Hematopoietic multipotent progenitor cell treated with erythropoietin and hydrocortisone succinate and interleukin-3 and kit ligand, for 4 days (in vitro differentiated cells): Measurements from ENCODE around the gene LRRC3B.

Experiments
- DNase-seq: peaks from one replicate; pipeline ENCODE4 v3.0.0-alpha.2; 2015

The LRRC3B gene

DNA sequence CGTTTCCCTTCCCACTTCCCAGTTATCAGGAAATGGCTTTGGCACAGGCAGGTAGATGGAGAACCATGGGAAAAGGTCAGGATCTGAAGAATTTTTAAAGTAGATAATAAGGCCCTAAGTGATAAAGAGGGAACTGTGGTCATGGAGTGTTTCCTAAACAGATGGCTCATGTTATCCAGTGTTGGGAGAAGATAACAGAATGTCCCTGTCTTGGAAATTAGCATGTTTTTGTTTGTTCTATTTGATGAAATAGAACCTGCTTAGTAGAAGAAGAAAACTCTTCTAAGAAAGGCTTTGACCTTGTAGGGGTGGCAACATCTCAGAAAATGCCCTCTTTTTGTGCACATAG lies 8.8 kb downstream of the LRRC3B start:
- DNase-seq = no peak

DNA sequence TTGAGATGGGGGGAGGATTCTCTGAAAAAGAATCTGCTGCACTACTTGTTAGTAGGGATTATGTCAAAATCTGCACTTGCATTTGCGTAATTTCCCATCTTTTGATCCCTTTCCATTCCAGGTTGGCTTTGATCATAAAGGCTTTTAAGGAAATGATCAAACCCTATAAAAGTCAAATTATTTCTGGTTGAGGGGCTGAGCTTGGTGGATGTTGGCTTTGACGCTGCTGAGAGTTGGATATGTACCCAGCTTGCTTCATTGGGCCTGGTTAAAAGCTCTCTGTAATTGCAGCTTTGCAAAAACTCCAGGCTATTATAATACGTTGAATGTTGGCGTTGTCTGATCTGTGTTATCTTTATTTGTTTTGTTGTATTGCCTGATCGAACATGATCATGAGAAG lies 12.0 kb downstream of the LRRC3B start:
- no peak for DNase-seq

DNA sequence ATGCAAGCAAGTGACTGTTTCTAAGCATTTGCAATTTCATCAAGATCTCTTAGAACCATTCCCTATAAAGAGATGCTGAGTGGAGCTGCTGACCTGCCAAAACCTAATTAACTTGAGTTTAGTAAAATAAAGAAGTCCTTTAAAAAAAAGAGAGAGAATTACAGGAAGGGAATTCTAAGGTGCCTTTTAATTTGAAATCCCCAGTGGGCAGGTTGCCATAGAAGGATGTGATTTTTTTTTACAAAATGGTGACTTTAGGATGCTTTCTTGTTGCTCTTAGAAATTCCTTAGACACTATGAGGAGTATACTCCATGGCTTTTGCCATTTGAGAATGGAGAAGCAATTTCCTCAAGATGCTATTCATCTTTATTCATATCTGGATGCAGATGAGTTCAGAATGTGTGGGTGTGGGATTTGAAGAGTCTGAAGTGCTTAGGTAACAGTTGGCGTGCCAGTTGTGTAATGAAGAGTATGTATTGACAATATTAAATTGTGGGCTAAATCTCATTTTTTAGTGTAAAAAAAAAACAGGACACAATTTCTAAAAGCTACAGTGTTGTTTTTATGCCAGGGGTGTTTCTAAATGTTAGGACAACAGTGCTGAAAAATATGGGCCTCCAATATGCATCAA lies 13.6 kb downstream of the LRRC3B start:
- DNase-seq = no peak

DNA sequence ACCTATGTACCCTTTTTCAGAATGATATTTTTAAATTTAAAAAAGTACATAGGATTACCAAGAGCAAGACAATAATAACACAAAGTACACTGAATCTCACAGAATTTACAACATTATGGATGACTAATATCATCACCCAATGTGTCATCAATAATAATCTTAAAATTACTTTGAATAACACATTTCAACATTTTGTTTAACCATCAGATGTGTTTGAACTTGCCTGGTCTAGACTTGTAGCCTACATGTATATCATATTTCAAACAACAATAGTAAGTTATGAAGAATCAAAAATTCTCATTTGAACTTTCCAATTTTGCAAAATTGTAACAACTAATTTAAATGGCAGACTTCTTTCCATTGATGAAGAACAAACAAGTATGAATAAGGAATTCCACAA lies 15.1 kb downstream of the LRRC3B start:
- DNase-seq = no peak

DNA sequence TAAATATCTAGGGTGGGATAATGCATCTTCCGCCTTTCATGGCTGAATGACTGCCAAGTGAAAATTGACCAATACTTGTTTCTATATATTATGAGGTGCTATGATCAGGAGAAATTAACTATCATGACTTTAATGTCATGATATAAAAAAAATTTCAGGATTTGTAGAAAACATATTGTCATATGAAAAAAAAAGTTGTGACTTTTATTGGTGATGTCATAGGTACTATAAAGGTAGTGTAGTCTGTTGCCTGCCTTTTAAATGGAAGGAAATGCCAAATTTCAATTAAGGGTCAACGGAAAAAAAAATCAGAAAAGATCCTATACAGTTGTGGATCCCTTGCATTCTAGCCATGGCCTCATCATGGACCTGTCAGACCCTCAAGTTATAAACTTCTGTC lies 15.5 kb downstream of the LRRC3B start:
- DNase-seq = no peak

DNA sequence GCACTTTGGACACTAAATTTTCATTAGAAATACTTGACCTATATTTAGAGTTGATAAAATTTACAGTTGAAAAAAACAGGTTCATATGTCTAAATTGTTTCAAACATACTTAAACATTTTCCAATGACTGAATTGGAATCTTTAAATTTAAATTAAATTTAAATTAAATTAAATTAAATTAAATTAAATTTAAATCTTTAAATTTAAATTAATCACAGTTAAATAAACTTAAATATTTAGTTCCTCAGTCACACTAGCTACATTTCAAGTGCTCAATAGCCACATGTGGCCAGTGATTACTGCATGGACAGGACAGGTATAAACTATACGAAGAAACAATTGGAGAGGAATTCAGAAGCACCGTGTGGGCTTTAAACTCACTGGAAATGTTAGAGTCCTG lies 16.8 kb downstream of the LRRC3B start:
- no peak for DNase-seq

DNA sequence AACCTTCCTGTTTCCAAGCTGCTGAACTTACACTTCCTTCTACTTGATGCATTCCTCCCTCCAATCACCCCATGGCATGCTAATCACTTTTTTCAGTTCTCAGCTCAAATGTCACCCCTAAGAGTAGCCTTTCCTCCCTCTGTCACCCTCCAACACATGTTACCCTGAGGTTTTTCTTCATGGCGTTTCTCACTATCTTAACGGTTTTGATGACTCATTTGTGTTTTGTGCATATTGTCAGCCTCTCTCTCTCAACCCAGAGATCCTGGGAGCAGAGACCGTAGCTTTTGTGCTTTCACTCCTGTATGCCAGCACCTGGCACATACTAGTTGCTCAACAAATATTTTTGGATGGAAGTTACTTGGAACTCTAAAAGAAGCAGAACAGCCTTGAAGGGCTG lies 24.5 kb downstream of the LRRC3B start:
- no peak for DNase-seq

DNA sequence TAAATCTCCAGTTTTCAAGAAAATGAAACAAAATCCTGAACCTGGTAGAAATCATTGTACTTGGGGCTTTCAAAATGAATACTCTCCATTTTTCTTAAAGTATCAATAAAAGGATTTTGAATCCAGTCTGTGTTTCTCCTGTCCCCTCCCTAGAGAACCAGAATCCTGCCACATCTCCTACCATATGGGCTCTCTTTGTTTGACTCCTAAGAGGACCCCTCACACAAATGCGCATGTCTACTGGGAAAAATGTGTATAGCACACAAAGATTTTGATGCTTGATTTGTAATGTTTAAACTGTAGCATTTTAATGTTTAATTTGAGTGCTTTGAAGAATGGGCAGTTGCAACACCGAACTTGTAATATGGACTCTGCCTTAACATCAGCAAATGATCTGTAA lies 25.9 kb downstream of the LRRC3B start:
- DNase-seq = no peak

DNA sequence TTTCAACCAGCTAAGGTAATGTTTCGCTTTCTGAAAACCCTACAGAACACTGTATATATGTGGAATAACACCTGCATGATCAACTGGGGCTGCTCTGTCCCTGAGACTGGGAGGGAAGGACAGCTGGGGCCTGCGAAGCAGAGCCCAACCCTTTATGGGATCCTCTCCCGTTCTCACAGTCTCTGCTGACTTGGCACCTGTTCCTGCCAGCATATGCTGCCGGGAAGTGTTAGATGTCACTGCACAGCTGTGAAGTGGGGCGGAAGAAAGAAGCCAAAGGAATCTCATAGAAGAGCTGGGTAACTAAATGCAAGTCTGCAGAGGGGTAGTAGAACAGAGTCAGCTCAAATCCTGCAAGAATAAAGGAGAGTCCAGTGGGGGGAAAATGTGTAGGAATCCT lies 29.6 kb downstream of the LRRC3B start:
- no peak for DNase-seq

DNA sequence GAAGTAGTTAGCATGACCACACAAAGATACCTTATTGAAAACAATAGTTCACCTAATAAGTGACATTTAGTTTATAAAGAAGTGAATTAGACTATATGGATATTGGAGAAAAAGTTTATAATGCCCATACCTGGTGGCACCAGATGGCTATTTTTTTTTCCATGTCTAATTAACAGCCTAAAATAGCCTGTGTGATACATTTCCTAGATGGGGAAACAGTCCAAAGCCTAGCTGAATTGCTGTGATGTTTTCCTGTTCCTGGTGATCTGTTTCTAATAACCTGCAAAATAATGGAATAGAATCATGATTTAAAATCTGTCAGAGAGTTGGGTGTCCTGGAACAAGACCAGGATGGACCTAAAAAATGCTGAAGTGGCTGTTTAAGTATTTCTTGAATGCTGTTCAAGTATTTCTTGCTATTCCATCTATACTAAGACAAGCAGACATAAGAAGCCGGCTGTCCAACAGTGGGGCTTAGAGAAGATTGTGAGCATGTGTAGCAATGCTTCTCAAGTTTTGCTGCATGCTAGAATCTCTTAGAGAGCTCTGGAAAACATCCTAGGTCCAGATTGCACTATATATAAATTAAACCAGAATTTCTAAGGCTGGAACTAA lies 31.3 kb downstream of the LRRC3B start:
- no peak for DNase-seq

DNA sequence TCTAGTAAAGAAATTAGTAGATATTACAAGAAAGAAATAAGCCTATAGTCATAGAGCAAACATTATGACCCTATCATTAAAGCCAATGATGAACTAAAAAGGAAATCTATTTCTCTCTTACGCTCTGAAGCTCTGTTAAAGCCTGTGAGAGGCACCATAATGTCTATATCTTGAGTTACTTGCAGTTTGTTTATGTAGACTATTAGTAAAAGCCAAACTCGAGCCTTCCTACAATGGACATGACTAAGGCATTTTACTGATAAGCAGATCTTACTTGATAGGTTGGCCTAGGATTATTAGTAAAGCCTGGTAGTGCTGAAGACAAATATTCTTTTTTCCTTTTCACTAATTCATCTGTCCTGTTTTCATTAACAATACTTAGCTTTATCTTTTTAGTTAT lies 32.7 kb downstream of the LRRC3B start:
- no peak for DNase-seq

DNA sequence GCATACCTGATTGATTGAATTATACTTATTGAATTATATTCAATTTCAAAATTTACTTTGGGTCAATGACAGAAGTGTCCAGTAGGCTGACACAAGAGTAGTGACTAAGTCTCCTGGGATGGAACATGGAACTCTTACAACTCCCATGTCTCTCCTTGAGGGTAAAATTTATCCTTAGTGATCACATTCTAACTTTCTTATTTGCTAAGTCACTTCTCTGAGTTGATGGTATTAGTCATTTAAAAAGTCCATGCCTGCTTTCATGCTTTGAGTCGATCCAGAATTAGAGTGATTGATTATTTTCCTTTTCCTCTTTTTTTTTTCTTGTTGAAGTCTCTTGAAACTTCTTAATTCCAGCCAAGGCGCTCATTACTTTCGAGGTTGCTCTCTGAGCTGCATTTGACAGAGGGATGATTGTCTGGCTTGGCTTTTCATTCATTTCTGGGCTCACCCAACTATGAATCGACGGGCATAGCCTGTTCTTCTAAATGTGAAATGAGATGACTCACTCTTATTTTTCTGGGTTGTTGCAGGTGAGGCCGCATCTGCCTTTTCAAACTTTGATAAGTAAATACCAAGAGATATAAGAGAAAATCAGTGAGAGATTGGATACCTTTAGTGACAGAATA lies 34.9 kb downstream of the LRRC3B start:
- DNase-seq = no peak

DNA sequence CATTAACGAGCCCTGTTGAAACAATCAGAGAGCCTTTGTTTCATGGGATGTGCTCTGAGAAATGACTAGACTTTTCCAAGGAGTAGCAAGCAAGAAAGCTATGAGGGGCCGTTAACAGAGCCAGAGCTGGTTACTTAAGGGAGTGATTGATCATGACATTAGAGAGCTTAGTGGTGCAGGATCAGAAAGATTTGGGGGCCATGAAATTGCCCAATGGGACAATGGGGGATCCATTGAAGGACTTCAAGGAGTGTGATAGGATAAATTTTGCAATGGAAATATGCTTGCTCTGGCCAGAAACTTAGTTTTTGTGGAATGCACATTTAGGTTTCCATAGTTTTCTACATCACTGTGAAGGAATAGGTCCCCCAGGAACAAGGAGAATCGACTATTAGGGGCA lies 45.6 kb downstream of the LRRC3B start:
- DNase-seq = no peak

DNA sequence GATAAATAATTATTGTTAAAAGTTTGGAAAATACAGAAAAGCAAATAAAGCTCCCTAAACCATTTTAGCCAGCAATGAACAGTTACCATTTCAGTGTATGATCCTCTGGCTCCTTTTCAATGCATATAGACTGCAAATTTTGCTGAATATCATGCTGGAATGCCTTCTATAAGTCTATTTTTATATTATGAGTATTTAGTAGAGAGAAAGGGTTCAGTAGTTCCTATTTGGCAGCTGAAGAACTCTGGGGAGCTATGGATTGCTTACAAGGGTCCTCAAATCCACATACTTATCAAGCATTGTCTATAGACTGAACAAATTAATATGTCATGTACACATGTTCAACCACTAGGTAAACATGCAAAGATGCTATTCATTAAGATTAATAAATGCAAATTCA lies 46.1 kb downstream of the LRRC3B start:
- DNase-seq = no peak

DNA sequence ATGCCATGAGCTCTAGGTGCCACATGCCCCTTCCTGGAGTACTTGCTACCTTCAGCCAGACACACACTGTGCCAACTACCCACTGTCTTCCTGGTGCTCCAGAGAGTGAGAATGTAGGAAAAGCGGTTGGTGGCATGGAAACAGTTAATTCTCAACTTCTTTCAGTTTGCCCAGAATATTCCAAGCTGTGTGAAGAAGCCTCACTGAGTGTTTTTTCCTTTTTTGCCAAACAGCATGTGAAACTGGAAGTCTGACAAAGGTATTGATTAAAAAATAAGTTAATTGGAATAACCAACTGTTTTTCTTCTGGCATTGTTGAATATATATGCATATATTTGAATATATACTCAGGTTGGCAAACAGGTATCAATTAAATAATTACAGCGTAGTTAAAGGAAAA lies 52.8 kb downstream of the LRRC3B start:
- DNase-seq = no peak

DNA sequence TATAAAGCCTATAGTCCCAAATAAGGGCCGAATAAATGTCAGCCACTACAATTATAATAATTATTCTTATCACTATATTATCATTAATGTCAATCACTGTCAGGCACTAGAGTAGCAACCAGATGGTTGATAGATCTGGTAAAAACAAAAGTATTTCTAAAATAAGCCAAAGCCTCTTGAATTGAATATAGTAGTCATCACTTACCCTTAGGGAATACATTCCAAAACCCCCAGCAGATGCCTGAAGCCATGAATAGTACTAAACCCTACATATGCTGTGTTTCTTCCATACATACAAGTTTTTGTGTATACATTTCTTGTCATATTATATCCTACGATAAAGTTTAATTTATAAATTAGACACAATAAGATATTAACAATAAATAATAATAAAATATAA lies 59.1 kb downstream of the LRRC3B start:
- no peak for DNase-seq

DNA sequence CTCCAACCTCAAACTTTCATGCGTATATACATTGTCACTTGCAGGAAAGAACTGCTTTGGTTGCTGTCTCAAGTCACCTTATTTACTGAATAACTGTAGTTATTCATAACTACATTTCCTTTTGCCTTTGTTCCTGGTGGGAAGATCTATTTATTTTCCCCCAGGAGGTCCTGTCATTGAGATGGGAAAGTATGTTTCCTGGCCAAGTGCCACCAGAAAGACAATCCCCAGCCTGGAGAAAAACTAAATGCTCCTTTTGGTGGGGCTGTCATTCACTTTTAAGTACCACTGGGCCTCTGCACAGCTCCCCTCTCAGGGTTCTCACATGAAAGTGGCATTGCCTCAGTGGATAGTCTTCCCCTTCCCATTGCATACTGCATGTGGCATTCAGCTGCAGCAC lies 59.8 kb downstream of the LRRC3B start:
- no peak for DNase-seq

DNA sequence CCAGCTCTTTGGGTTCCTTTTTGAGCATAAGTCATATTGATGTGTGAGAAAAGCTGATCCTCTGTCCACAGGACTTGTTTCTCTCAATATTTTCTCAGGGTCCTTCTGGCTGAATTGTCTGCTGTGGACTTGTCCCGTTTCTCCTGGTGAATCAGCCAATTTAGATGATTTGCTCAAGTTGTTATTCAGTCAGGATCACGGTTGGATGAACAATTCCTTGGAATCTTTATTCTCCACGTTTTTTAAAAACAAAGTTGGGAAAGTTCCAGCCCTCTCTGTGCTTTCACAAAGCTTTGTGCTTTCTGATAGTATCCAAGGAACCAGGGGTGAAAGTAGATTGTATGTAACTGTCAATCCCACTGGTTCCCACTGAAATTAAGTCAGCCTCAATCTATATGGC lies 61.3 kb downstream of the LRRC3B start:
- no peak for DNase-seq

DNA sequence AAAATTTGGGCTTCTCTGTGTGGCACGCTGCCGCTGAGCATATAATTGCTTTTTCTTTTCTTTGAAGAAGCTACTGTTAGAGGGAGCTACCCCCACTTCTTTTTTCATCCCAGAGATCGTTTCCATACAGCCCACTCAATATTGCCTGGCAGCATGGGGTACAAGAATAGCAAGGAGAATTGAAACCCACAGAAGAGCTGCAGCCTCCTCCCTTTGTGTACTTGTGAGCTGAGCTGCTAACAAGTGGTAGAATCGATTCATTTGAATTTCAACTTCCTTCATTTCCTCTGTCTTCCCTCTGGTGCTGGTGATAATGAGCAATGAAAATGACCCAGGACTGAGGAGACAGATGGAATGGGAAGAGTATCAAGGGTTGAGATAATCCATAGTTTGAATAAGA lies 64.9 kb downstream of the LRRC3B start:
- DNase-seq = no peak

DNA sequence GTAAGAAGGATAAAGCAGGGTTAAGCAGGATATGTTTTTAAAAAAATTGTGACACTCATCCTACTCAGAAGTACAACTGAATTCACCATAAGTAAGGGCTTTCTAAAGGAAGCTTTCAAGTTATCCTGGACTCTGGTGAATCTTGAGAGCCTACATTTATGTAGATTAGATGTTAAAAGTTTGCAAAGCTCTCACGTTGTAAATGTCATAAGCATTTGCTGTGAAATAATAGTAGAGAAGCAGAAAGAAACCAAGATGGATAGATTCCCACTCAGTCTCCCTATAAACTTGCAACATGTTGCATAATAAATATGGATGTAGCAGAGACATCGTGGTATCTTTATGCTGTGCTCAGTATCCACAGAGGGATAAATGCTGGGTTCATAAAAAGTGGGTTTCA lies 77.0 kb downstream of the LRRC3B start:
- DNase-seq = no peak

DNA sequence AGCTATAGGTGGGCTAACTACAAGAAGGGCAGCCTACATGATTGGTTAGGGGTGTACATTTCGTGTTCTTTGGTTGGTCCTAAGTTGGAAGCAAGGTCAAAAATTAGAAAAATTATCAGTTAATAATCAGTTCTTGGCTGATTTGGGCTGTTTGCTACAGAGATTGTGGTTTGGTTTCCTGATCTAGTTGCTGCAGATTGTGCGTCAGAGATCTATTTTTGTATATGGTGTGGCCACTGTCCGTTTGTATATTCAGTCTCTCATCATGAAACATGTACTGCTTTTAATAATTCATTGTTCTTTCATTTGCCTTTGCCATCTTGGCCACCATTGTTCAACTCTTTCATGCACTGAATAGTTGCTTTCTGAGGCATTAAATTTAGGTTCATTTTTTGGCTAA lies 80.9 kb downstream of the LRRC3B start:
- no peak for DNase-seq

DNA sequence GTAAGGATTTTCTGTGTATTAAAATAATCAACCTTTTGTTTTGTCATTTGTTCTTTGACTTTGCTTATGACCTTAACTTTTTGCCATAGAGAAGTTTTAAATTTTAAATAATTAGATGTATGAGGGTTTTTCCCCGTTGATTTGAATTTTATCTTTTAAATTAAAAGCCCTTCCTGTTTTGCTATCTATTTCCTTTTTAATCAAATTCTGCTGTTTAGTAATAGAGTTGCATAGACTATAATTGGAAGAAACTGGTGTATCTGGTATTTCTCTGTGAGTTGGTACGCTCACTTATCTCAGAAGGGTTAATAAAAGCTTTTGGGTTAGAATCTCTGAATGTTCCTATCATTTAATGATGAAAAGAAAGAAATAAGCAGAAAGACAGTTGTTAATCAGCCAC lies 82.2 kb downstream of the LRRC3B start:
- no peak for DNase-seq

DNA sequence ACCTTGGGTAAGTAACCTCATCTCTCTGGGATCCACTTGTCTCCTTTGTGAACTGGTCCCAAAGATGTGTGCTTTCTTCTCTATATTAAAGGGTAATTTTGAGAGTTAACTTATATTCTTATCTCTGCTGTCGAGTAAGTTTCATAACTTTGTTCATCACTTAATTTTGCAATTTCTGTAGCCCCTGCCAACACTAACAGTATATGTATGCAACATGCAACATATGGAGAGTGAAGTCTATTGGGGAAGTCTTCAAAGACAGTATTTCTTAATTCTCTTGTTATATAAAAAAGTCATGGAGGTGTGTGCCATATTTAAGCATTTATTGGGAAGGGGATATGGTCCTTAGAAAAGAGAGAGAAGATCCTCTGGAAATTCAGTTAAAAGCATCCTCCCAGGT lies 85.9 kb downstream of the LRRC3B start:
- DNase-seq = no peak

DNA sequence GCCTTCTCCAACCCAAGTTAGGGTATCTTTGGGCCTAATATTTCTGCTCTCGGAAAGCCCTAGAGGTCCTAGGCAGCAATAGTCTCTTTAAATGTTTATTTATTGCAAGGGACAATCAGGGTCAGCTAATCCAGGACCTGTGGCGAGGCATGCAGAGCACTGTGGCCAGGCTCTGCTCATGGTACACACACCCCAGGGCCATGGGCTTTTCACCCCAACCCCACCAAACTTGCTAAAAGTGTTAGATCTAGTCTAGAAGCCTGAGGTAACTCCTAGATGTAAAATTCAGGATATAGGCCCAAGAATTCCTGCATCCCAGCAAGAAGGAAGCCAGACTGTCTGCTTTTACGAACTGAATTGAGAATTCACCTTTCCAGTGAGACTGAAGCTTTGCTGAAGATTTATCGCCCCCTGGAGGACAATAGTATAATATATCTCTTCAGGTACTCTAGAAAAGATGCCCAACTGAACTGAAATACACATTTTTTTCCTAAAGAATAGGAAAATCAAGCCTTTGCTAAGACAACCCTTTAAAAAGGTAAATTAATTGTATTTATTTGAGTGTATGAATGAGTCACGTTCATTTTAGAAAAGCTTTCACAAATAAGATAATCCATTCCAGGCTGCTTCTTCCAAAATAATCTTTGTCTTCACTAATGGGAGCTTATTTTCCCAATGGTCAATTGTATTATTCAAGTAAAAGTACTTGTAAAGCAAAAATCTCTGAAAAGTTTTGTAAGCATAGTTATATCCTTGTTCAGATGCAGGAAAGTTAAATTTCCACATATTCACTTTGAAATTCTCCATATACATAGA lies 89.8 kb downstream of the LRRC3B start:
- peak; percentile 76 for DNase-seq
